ENCODE data around the gene SNAP91.

GRCh38 chr6:83514466-83514865, 194.4 kb downstream of the SNAP91 start:
- TF ChIP-seq CTCF (IDR thresholded peaks at IDR 0.05), result no peak
- TF ChIP-seq EZH2 (IDR thresholded peaks at IDR 0.05; ENCODE audit: borderline replicate concordance, insufficient read depth, low read depth, low read length, poor library complexity, severe bottlenecking), result no peak
